IMR-90 (cell line): ENCODE results near the gene CAMSAP3. TPM values are rescaled to one million over a fixed set of nuclear protein-coding genes. Genes with fewer than 3 reads are reported as not detected.

Experiments
- ATAC-seq: fragments of 200-7000 bp; cut with Tn5 transposase; 2 replicates; pipeline ENCODE4 v1.9.1; 2020; ENCODE audit warnings: low read depth, mild to moderate bottlenecking, moderate library complexity
- BruUV-seq: library from RNA; stranded (reverse); fragments of 400-500 nt; replicated peaks from 2 replicates; lab custom pipeline; 2021; lab: Mats Ljungman, UMichigan
- CTCF ChIA-PET: fragments of 300-600 bp; formaldehyde crosslinking; extraction: SDS; loops from one replicate; lab custom pipeline; 2021; ENCODE audit warnings: antibody characterized with exemption; lab: Yijun Ruan, JAX
- POLR2A ChIA-PET: fragments of 300-600 bp; sonication (Branson Sonifier 250); formaldehyde crosslinking; loops from one replicate; lab custom pipeline; 2022; ENCODE audit warnings: antibody characterized with exemption; ENCODE audit not compliant: unreplicated experiment; lab: Charles Lee
- DNase-seq: peaks from one replicate; pipeline ENCODE4 v3.0.0; 2013
- H2AFZ ChIP-seq: replicated peaks from 2 replicates; pipeline ENCODE3; 2013; ENCODE audit warnings: low read length, mild to moderate bottlenecking; ENCODE audit not compliant: poor library complexity
- H2AK5ac ChIP-seq: 2 replicates; pipeline ENCODE4 v1.6.1; 2013; ENCODE audit warnings: low read depth, low read length, inconsistent platforms
- H2AK9ac ChIP-seq: replicated peaks from 2 replicates; pipeline ENCODE3; 2013; ENCODE audit warnings: mild to moderate bottlenecking, low read depth, low read length, moderate library complexity; ENCODE audit not compliant: poor library complexity
- H2BK120ac ChIP-seq: 2 replicates; pipeline ENCODE4 v1.6.1; 2013; ENCODE audit warnings: low read depth, low read length, inconsistent platforms
- H2BK15ac ChIP-seq: 3 replicates; pipeline ENCODE4 v1.6.1; 2013; ENCODE audit warnings: low read depth, low read length, inconsistent platforms
- H2BK20ac ChIP-seq: 2 replicates; pipeline ENCODE4 v1.6.1; 2013; ENCODE audit warnings: low read depth, mild to moderate bottlenecking, inconsistent platforms, low read length, moderate library complexity
- H2BK5ac ChIP-seq: 2 replicates; pipeline ENCODE4 v1.6.1; 2013; ENCODE audit warnings: mild to moderate bottlenecking, low read depth, low read length, inconsistent platforms; ENCODE audit not compliant: poor library complexity, severe bottlenecking
- H3K14ac ChIP-seq: replicated peaks from 2 replicates; pipeline ENCODE4 v1.6.1; 2013; ENCODE audit warnings: low read depth, low read length, inconsistent platforms
- H3K18ac ChIP-seq: 2 replicates; pipeline ENCODE4 v1.6.1; 2013; ENCODE audit warnings: low read depth, low read length, control low read depth
- H3K23ac ChIP-seq: 2 replicates; pipeline ENCODE4 v1.6.1; 2013; ENCODE audit warnings: low read depth, low read length, inconsistent platforms
- H3K27ac ChIP-seq: 2 replicates; pipeline ENCODE4 v1.5.1; 2013; ENCODE audit warnings: mild to moderate bottlenecking, control low read depth, low read length; ENCODE audit not compliant: insufficient read depth
- H3K27me3 ChIP-seq: 2 replicates; pipeline ENCODE4 v1.6.1; 2013; ENCODE audit warnings: low read length; ENCODE audit not compliant: control insufficient read depth, insufficient read depth
- H3K36me3 ChIP-seq: 2 replicates; pipeline ENCODE4 v1.6.1; 2013; ENCODE audit warnings: low read length, mixed read lengths; ENCODE audit not compliant: control insufficient read depth, insufficient read depth
- H3K4ac ChIP-seq: 2 replicates; pipeline ENCODE4 v1.6.1; 2013; ENCODE audit warnings: low read depth, low read length, inconsistent platforms
- H3K4me1 ChIP-seq: 2 replicates; pipeline ENCODE4 v1.6.1; 2013; ENCODE audit warnings: low read length, mixed read lengths; ENCODE audit not compliant: control insufficient read depth, insufficient read depth
- H3K4me2 ChIP-seq: 2 replicates; pipeline ENCODE4 v1.6.1; 2013; ENCODE audit warnings: low read depth, mild to moderate bottlenecking, control low read depth, low read length, moderate library complexity
- H3K4me3 ChIP-seq: 2 replicates; pipeline ENCODE4 v1.5.1; 2013; ENCODE audit warnings: low read depth, mild to moderate bottlenecking, control low read depth, low read length, moderate library complexity; ENCODE audit not compliant: insufficient read depth
- H3K56ac ChIP-seq: 2 replicates; pipeline ENCODE4 v1.6.1; 2013; ENCODE audit warnings: low read length, inconsistent platforms; ENCODE audit not compliant: insufficient read depth; ENCODE audit errors: extremely low read depth
- H3K79me1 ChIP-seq, 2 experiments: 2 replicates each; pipeline ENCODE4 v1.6.1; 2013; ENCODE audit warnings: low read length in 2 of 2, inconsistent platforms in 1 of 2, low read depth in 1 of 2
- H3K9ac ChIP-seq: 2 replicates; pipeline ENCODE4 v1.6.1; 2013; ENCODE audit warnings: low read depth, low read length, control low read depth
- H3K9me1 ChIP-seq: 2 replicates; pipeline ENCODE4 v1.6.1; 2013; ENCODE audit warnings: low read length, inconsistent platforms; ENCODE audit not compliant: insufficient read depth
- H3K9me3 ChIP-seq: 2 replicates; pipeline ENCODE4 v1.6.1; 2013; ENCODE audit warnings: low read length; ENCODE audit not compliant: control insufficient read depth, insufficient read depth
- H4K20me1 ChIP-seq: 2 replicates; pipeline ENCODE4 v1.6.1; 2013; ENCODE audit warnings: low read length, inconsistent platforms; ENCODE audit not compliant: insufficient read depth
- H4K5ac ChIP-seq: 2 replicates; pipeline ENCODE4 v1.6.1; 2013; ENCODE audit warnings: mild to moderate bottlenecking, low read depth, low read length, control low read depth
- H4K8ac ChIP-seq, 2 experiments: 2 replicates each; pipeline ENCODE4 v1.6.1; 2013; ENCODE audit warnings: low read depth in 2 of 2, low read length in 2 of 2, control low read depth in 1 of 2, inconsistent platforms in 1 of 2
- H4K91ac ChIP-seq: 2 replicates; pipeline ENCODE4 v1.6.1; 2013; ENCODE audit warnings: low read depth, low read length, inconsistent platforms; ENCODE audit not compliant: insufficient read depth
- BHLHE40 ChIP-seq: fragments of 150-350 bp; IDR thresholded peaks from 2 replicates; pipeline ENCODE4 v1.6.1; 2016; ENCODE audit warnings: mild to moderate bottlenecking, low read depth, low read length
- CEBPB ChIP-seq: IDR thresholded peaks from 2 replicates; pipeline ENCODE4 v1.6.1; 2012; ENCODE audit warnings: low read depth, low read length, improper control_type of control experiment
- CHD1 ChIP-seq: IDR thresholded peaks from 2 replicates; pipeline ENCODE4 v1.6.1; 2012; ENCODE audit warnings: low read depth, low read length, improper control_type of control experiment
- MAZ ChIP-seq: IDR thresholded peaks from 2 replicates; pipeline ENCODE4 v1.6.1; 2012; ENCODE audit warnings: low read depth, mild to moderate bottlenecking, low read length, improper control_type of control experiment, moderate library complexity, borderline replicate concordance
- MXI1 ChIP-seq: IDR thresholded peaks from 2 replicates; pipeline ENCODE4 v1.6.1; 2012; ENCODE audit warnings: low read depth, mild to moderate bottlenecking, low read length, moderate library complexity, borderline replicate concordance
- POLR2A ChIP-seq: IDR thresholded peaks from 2 replicates; pipeline ENCODE4 v1.6.1; 2012; ENCODE audit warnings: mild to moderate bottlenecking, low read depth, low read length
- WGBS, 2 experiments: methylation state at CpG; one replicate each; pipeline versions ENCODE4 v1.1.5 to v1.1.7; 2013; ENCODE audit warnings: missing lambda C conversion rate in 2 of 2; ENCODE audit not compliant: insufficient read length in 1 of 2; ENCODE audit errors: extremely low coverage in 2 of 2; 5-methylcytosine and 5-hydroxymethylcytosine counted together
- dilution Hi-C: fragments of 300-500 bp; cut with HindIII; formaldehyde crosslinking; loops from one replicate; pipeline ENCODE4 v1.14.3; 2018; ENCODE audit warnings: low sequenced_read_pairs; ENCODE audit not compliant: unreplicated experiment
- in situ Hi-C: fragments of 300-500 bp; cut with MboI; formaldehyde crosslinking; loops from 3 replicates; pipeline ENCODE4 v1.14.3; 2019; ENCODE audit warnings: low sequenced_read_pairs, inconsistent platforms, mixed read lengths
- intact Hi-C: fragments of 100-400 bp; cut with micrococcal nuclease; formaldehyde crosslinking; loops from 2 replicates; pipeline ENCODE4 v1.10.0; 2022
- polyA plus RNA-seq, 3 experiments: library from polyadenylated mRNA; depleted of rRNA; stranded (reverse); fragments of >200 nt; gene quantifications; 2 replicates each; pipeline ENCODE4 v1.2.3, GENCODE V29; 2012; ENCODE audit warnings: low replicate concordance in 1 of 3
- total RNA-seq: library from RNA; depleted of rRNA; stranded (reverse); fragments of >200 nt; gene quantifications from 2 replicates; pipeline ENCODE4 v1.2.3, GENCODE V29; 2012
- TF ChIP-seq, protein P1 (sequence below): fragments of 150-350 bp; IDR thresholded peaks from 2 replicates; pipeline ENCODE4 v1.6.1; 2017; ENCODE audit warnings: mild to moderate bottlenecking, antibody characterized with exemption, low read length, low read depth

Gene CAMSAP3
- total and polyA plus RNA-seq, 2 of the 4 experiments (the other 2 are of a cell fraction): not detected

GRCh38 chr19:7642295-7643030, 46.8 kb downstream of the CAMSAP3 start:
- H3K4me1 ChIP-seq: no peaks in the 10 kb centered on the region
- no peak overlapping the region for H2AK9ac ChIP-seq
- ATAC-seq (no peak), DNase-seq (no peak)
- no peak overlapping the region for H3K18ac ChIP-seq
- H3K14ac ChIP-seq: no peak overlapping the region
- H2BK20ac ChIP-seq: no peak overlapping the region
- H3K79me1 ChIP-seq: no peaks in the 10 kb centered on the region
- no peak overlapping the region for H3K4me2 ChIP-seq
- no TSS peak for BruUV-seq
- H3K9me3 ChIP-seq: no peaks in the 10 kb centered on the region
- 91% methylated on average over 13 of the region's 27 CpGs; no CpG with 5 or more reads in 1 of the 2 experiments for WGBS, 2 experiments
- H3K27ac ChIP-seq: no peak overlapping the region
- H3K4me3 ChIP-seq: no peak overlapping the region
- no peak overlapping the region for H3K56ac ChIP-seq
- peaks cover 4% of the 10 kb centered on the region; the same call in 1 of the 2 replicates for H3K27me3 ChIP-seq
- no peak overlapping the region for H4K5ac ChIP-seq
- H3K9me1 ChIP-seq: peaks cover 7% of the 10 kb centered on the region; the same call in 1 of the 2 replicates
- no peak overlapping the region for H2BK120ac ChIP-seq
- no peak overlapping the region for H2AFZ ChIP-seq
- H3K9ac ChIP-seq: no peak overlapping the region
- no peaks in the 10 kb centered on the region for H3K36me3 ChIP-seq
- no peak overlapping the region for H3K4ac ChIP-seq
- in situ Hi-C loops (no loop called here), dilution Hi-C loops (no loop called here), intact Hi-C loops (no loop called here)
- H4K91ac ChIP-seq: no peak overlapping the region
- ChIA-PET CTCF (no interaction called here), POLR2A (no interaction called here)
- H4K20me1 ChIP-seq: peaks cover 5% of the 10 kb centered on the region; the same call in 1 of the 2 replicates
- H3K23ac ChIP-seq: no peak overlapping the region
- no peak overlapping the region for H4K8ac ChIP-seq
- H2BK15ac ChIP-seq: no peak overlapping the region
- no peak overlapping the region for H2BK5ac ChIP-seq
- no peak overlapping the region for H2AK5ac ChIP-seq
- TF ChIP-seq CHD1 (no peak), BHLHE40 (no peak), POLR2A (no peak), MAZ (no peak), CEBPB (no peak), MXI1 (no peak)
- TF ChIP-seq, protein P1, sequence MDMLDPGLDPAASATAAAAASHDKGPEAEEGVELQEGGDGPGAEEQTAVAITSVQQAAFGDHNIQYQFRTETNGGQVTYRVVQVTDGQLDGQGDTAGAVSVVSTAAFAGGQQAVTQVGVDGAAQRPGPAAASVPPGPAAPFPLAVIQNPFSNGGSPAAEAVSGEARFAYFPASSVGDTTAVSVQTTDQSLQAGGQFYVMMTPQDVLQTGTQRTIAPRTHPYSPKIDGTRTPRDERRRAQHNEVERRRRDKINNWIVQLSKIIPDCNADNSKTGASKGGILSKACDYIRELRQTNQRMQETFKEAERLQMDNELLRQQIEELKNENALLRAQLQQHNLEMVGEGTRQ: no peak
